ENCODE data around the gene SELENOO.

DNA sequence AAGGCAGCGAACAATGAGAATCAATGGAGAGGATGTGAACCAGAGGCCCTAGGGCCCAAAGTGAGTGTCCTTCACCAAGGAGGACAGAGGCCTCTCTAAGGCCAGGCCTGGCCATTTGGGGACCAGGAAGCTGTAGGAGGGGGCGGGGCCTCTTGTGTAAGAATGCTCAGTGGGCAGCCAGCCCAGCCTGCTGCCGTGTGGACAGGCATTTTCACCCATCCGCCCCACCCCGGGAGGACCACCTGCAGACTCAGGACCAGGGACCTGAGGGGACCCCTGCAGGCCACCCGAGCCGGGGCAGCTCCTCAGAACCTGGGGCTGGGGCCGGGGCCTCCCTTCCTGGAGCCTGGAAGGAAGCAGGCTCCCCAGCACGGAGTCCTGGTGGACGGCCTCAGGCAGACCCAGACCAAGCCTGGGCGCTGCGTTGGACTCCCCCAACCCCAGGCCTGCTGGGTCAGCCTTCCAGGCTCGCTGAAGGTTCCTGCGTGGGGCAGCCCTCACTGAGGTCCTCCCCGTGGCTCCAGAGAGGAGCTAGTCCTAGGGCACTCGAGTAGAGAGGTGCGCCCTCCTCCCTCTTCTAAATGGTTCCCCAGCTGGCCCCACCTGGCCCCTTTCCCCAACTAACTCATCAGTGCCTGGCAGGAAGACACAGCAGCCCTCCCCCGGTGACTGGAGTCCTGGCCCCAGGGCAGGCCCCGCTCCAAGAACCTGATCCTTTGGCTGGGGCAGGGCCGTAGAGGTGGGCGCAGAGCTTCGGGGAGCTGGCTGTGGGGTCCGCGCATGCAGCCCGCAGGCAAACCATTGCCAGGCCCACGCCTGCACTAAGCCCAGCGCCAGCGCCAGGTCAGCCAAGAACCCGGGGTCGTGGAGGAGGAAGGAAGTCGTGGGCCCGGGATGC is 16.6 kb upstream of the SELENOO start:
- TF ChIP-seq, protein P1, sequence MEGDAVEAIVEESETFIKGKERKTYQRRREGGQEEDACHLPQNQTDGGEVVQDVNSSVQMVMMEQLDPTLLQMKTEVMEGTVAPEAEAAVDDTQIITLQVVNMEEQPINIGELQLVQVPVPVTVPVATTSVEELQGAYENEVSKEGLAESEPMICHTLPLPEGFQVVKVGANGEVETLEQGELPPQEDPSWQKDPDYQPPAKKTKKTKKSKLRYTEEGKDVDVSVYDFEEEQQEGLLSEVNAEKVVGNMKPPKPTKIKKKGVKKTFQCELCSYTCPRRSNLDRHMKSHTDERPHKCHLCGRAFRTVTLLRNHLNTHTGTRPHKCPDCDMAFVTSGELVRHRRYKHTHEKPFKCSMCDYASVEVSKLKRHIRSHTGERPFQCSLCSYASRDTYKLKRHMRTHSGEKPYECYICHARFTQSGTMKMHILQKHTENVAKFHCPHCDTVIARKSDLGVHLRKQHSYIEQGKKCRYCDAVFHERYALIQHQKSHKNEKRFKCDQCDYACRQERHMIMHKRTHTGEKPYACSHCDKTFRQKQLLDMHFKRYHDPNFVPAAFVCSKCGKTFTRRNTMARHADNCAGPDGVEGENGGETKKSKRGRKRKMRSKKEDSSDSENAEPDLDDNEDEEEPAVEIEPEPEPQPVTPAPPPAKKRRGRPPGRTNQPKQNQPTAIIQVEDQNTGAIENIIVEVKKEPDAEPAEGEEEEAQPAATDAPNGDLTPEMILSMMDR (IDR thresholded peaks at IDR 0.05): no peak
- TF ChIP-seq POLR2A (IDR thresholded peaks at IDR 0.05): no peak

All from right lobe of liver (tissue), 4 donors.